HEK293T (cell line): ENCODE data around the gene HLF.

Source experiments
- ARNT ChIP-seq: fragments of 450-650 bp; IDR thresholded peaks from 2 replicates; pipeline ENCODE4 v1.6.1; 2017; ENCODE audit warnings: mild to moderate bottlenecking
- BHLHE40 ChIP-seq: fragments of 450-650 bp; IDR thresholded peaks from 2 replicates; pipeline ENCODE4 v1.6.1; 2016; ENCODE audit warnings: mild to moderate bottlenecking, moderate library complexity, borderline replicate concordance
- CTBP1 ChIP-seq: fragments of 450-650 bp; IDR thresholded peaks from 2 replicates; pipeline ENCODE4 v1.6.1; 2016; ENCODE audit warnings: borderline replicate concordance
- ELF4 ChIP-seq: fragments of 450-650 bp; IDR thresholded peaks from 2 replicates; pipeline ENCODE4 v1.6.1; 2017; ENCODE audit warnings: antibody characterized with exemption
- FOXA1 ChIP-seq: fragments of 450-650 bp; IDR thresholded peaks from 2 replicates; pipeline ENCODE4 v1.6.1; 2016; ENCODE audit warnings: mild to moderate bottlenecking
- LEF1 ChIP-seq: fragments of 450-650 bp; IDR thresholded peaks from 2 replicates; pipeline ENCODE4 v1.6.1; 2017; ENCODE audit warnings: mild to moderate bottlenecking, borderline replicate concordance
- NFRKB ChIP-seq: fragments of 450-650 bp; IDR thresholded peaks from 2 replicates; pipeline ENCODE4 v1.6.1; 2016; ENCODE audit warnings: mild to moderate bottlenecking, moderate library complexity
- SP1 ChIP-seq: fragments of 450-650 bp; IDR thresholded peaks from 2 replicates; pipeline ENCODE4 v1.6.1; 2017
- SUZ12 ChIP-seq: fragments of 450-650 bp; IDR thresholded peaks from 2 replicates; pipeline ENCODE4 v1.6.1; 2016; ENCODE audit warnings: mild to moderate bottlenecking
- TARDBP ChIP-seq: fragments of 450-650 bp; IDR thresholded peaks from 2 replicates; pipeline ENCODE4 v1.6.1; 2016
- TF ChIP-seq, protein P1 (sequence below): fragments of 450-650 bp; IDR thresholded peaks from 2 replicates; pipeline ENCODE4 v1.6.1; 2016

- no peak for TF ChIP-seq NFRKB
- no peak for TF ChIP-seq SUZ12
- no peak for TF ChIP-seq SP1
- TF ChIP-seq TARDBP: no peak
- no peak for TF ChIP-seq ELF4
- no peak for TF ChIP-seq LEF1
- TF ChIP-seq ARNT: no peak
- TF ChIP-seq FOXA1: no peak
- TF ChIP-seq CTBP1: no peak
- TF ChIP-seq, protein P1, sequence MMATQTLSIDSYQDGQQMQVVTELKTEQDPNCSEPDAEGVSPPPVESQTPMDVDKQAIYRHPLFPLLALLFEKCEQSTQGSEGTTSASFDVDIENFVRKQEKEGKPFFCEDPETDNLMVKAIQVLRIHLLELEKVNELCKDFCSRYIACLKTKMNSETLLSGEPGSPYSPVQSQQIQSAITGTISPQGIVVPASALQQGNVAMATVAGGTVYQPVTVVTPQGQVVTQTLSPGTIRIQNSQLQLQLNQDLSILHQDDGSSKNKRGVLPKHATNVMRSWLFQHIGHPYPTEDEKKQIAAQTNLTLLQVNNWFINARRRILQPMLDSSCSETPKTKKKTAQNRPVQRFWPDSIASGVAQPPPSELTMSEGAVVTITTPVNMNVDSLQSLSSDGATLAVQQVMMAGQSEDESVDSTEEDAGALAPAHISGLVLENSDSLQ: no peak
- no peak for TF ChIP-seq BHLHE40
Observed at GRCh38 chr17:55342800-55343585, 78.2 kb downstream of the HLF start.
